ENCODE results near the gene HMCN1. TPM values are rescaled to one million over a fixed set of nuclear protein-coding genes. Genes with fewer than 3 reads are reported as not detected.

Gene HMCN1
- total and polyA plus RNA-seq, 12 donors, result 0.56 to 5.8 (median 2.7) TPM

GRCh38 chr1:185741551-185741950 lies 7.4 kb downstream of the HMCN1 start:
- DNase-seq, result no peak

GRCh38 chr1:185742403-185742802 lies 8.2 kb downstream of the HMCN1 start:
- Histone ChIP-seq H3K27me3 (no peaks in the 10 kb centered on the region), H3K4me1 (replicated peaks in 1 of 2) (no peaks in the 10 kb centered on the region), H3K9me3 (replicated peaks in 1 of 3) (no peaks in the 10 kb centered on the region), H3K36me3 (replicated peaks in 1 of 2) (no peaks in the 10 kb centered on the region), H3K4me3 (no peak overlapping the region), H3K27ac (no peak overlapping the region)
- TF ChIP-seq CTCF (IDR thresholded peaks at IDR 0.05) (no peak), POLR2A (IDR thresholded peaks at IDR 0.05) (no peak)
- DNase-seq, result no peak
- intact Hi-C loops (cut with DNase I), result no loop called here

More at GRCh38 chr1:185741551-185741950, 7.4 kb downstream of the HMCN1 start:
- intact Hi-C loops (cut with DNase I), result no loop called here
- Histone ChIP-seq H3K27ac (no peak overlapping the region), H3K27me3 (no peaks in the 10 kb centered on the region), H3K4me3 (no peak overlapping the region), H3K4me1 (replicated peaks in 1 of 2) (no peaks in the 10 kb centered on the region), H3K9me3 (replicated peaks in 1 of 3) (no peaks in the 10 kb centered on the region), H3K36me3 (replicated peaks in 1 of 2) (no peaks in the 10 kb centered on the region)
- TF ChIP-seq CTCF (IDR thresholded peaks at IDR 0.05) (no peak), POLR2A (IDR thresholded peaks at IDR 0.05) (no peak)
- 76 to 82% (median 80%) methylated on average over 3 of the region's 3 CpGs for WGBS, 4 donors

DNA sequence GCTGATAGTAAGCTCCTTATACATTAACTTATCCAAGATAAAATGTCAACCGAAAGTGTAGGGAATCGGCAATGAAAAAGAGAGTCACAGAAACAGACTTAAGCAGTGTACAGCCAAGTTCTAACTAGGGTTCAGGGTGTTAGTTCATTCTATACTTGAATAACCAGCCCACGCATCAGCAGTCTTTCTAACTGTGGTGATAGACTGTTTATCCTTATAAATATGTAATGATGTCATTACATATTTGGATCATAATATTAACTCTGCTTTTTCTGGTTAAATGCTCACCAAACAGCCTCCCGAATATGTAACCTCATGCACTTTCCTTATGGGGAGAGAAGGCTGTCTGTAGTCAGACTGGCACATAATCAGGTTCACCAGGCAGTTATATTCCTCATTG lies 11.0 kb downstream of the HMCN1 start:
- Histone ChIP-seq H3K4me1 (replicated peaks in 1 of 2) (no peaks in the 10 kb centered on the region), H3K4me3 (no peak overlapping the region), H3K9me3 (replicated peaks in 1 of 3) (no peaks in the 10 kb centered on the region), H3K27ac (no peak overlapping the region), H3K36me3 (replicated peaks in 1 of 2) (no peaks in the 10 kb centered on the region), H3K27me3 (no peaks in the 10 kb centered on the region)
- no peak for DNase-seq
- 81 to 89% (median 85%) methylated on average over 4 of the region's 4 CpGs for WGBS, 4 donors
- TF ChIP-seq POLR2A (IDR thresholded peaks at IDR 0.05) (no peak), CTCF (IDR thresholded peaks at IDR 0.05) (no peak)
- intact Hi-C loops (cut with DNase I), result no loop called here

DNA sequence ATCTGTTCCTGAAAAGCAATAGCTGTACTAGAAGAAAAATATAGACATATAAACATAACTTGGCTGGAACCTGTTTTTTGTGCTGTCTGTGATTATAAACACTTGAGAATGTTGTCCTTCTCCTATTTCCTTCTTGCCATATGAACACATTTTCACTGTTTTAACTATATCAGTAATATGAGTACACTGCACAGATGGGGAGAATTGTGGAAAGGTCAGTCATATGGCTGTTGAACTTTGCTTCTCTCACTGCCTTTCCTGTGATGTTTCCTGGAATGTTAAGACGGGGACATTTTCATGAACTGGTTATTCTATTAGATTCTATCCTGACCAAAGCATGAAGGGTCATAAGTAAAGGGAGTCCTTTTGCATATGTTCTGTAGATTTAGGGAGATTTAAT lies 24.9 kb downstream of the HMCN1 start:
- intact Hi-C loops (cut with DNase I), result no loop called here
- Histone ChIP-seq H3K27me3 (no peaks in the 10 kb centered on the region), H3K4me1 (replicated peaks in 1 of 2) (no peaks in the 10 kb centered on the region), H3K9me3 (replicated peaks in 1 of 3) (no peaks in the 10 kb centered on the region), H3K27ac (no peak overlapping the region), H3K4me3 (no peak overlapping the region), H3K36me3 (replicated peaks in 1 of 2) (no peaks in the 10 kb centered on the region)
- DNase-seq, result no peak
- TF ChIP-seq CTCF (IDR thresholded peaks at IDR 0.05), result no peak
- no peak for TF ChIP-seq POLR2A (IDR thresholded peaks at IDR 0.05)
- WGBS, 4 donors, result 58 to 90% (median 71%) methylated on average over 1 of the region's 1 CpG

Data from adrenal gland (tissue), 12 donors.